ENCODE data around the gene ATXN10.

- no peak for TF ChIP-seq CTCF (conservative IDR thresholded peaks at IDR 0.05)
- TF ChIP-seq ZFX (IDR thresholded peaks at IDR 0.05) = no peak
These were observed 36.0 kb downstream of the ATXN10 start for GRCh38 chr22:45707605-45708004.
